ENCODE results near the gene KCNAB2.

The KCNAB2 gene

GRCh38 chr1:6103111-6103853 is 57.6 kb downstream of the KCNAB2 start:
- TF ChIP-seq FOXP2 (optimal IDR thresholded peaks at IDR 0.05; ENCODE audit: borderline replicate concordance, extremely low read depth, extremely low read length, insufficient read depth), result no peak
- no peak for TF ChIP-seq REST (IDR thresholded peaks at IDR 0.05; ENCODE audit: insufficient read depth in 1 of 2, low read depth in 2 of 2, low read length in 2 of 2)
- TF ChIP-seq SIN3A (IDR thresholded peaks at IDR 0.05; ENCODE audit: borderline replicate concordance, insufficient read depth, low read length), result no peak
- no peak for TF ChIP-seq POLR2AphosphoS5 (IDR thresholded peaks at IDR 0.05; ENCODE audit: low read depth, low read length)
- TF ChIP-seq TAF1 (IDR thresholded peaks at IDR 0.05; ENCODE audit: borderline replicate concordance, insufficient read depth, low read length), result no peak

DNA sequence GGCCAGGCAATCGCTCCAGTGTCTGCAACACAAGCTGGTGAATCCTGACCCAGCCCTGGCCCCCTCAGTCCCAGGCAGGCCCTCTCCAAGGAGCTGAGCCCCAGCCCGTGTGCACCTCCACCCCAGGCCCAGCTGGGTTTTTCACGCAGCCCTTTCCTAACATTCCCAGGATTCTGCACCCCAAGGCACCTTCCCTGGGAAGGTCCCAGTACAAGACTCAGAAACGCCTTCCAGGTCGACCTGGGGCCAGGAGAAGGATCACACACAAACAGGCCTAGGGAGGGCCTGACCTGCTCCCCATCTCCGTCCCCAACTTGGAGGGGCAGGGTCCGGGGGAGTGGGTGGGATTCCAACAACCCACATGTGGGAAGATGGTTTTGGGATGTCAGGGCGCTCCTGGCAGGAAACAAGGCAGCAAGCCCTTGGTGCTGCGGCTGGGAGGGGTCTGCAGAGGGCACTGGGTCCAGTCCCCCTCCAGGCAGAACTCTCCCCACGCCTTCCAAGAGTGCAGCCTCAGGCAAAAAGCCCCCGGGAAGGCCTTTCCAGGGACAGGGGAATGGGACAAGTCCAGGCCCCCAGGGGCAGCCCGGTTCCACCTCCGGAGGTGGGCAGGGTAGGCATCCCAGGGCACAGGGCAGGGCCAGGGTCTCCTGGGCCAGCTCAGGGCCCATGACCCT is 58.3 kb downstream of the KCNAB2 start:
- no peak for TF ChIP-seq TAF1 (IDR thresholded peaks at IDR 0.05; ENCODE audit: borderline replicate concordance, insufficient read depth, low read length)
- TF ChIP-seq SIN3A (IDR thresholded peaks at IDR 0.05; ENCODE audit: borderline replicate concordance, insufficient read depth, low read length), result no peak
- TF ChIP-seq POLR2AphosphoS5 (IDR thresholded peaks at IDR 0.05; ENCODE audit: low read depth, low read length), result no peak
- no peak for TF ChIP-seq REST (IDR thresholded peaks at IDR 0.05; ENCODE audit: insufficient read depth in 1 of 2, low read depth in 2 of 2, low read length in 2 of 2)
- no peak for TF ChIP-seq FOXP2 (optimal IDR thresholded peaks at IDR 0.05; ENCODE audit: borderline replicate concordance, extremely low read depth, extremely low read length, insufficient read depth)

GRCh38 chr1:6104631-6105030 is 58.9 kb downstream of the KCNAB2 start:
- no peak for TF ChIP-seq POLR2AphosphoS5 (IDR thresholded peaks at IDR 0.05; ENCODE audit: low read depth, low read length)
- no peak for TF ChIP-seq SIN3A (IDR thresholded peaks at IDR 0.05; ENCODE audit: borderline replicate concordance, insufficient read depth, low read length)
- no peak for TF ChIP-seq FOXP2 (optimal IDR thresholded peaks at IDR 0.05; ENCODE audit: borderline replicate concordance, extremely low read depth, extremely low read length, insufficient read depth)
- no peak for TF ChIP-seq TAF1 (IDR thresholded peaks at IDR 0.05; ENCODE audit: borderline replicate concordance, insufficient read depth, low read length)

- TF ChIP-seq SIN3A (IDR thresholded peaks at IDR 0.05; ENCODE audit: borderline replicate concordance, insufficient read depth, low read length) (no peak), FOXP2 (optimal IDR thresholded peaks at IDR 0.05; ENCODE audit: borderline replicate concordance, extremely low read depth, extremely low read length, insufficient read depth) (no peak), POLR2AphosphoS5 (IDR thresholded peaks at IDR 0.05; ENCODE audit: low read depth, low read length) (no peak), REST (IDR thresholded peaks at IDR 0.05; ENCODE audit: insufficient read depth in 1 of 2, low read depth in 2 of 2, low read length in 2 of 2) (no peak), TAF1 (IDR thresholded peaks at IDR 0.05; ENCODE audit: borderline replicate concordance, insufficient read depth, low read length) (no peak)
Observed at GRCh38 chr1:6105218-6105679, 59.6 kb downstream of the KCNAB2 start.

GRCh38 chr1:6105763-6106162 is 60.1 kb downstream of the KCNAB2 start:
- TF ChIP-seq SIN3A (IDR thresholded peaks at IDR 0.05; ENCODE audit: borderline replicate concordance, insufficient read depth, low read length) (no peak), REST (IDR thresholded peaks at IDR 0.05; ENCODE audit: insufficient read depth in 1 of 2, low read depth in 2 of 2, low read length in 2 of 2) (no peak), TAF1 (IDR thresholded peaks at IDR 0.05; ENCODE audit: borderline replicate concordance, insufficient read depth, low read length) (no peak), FOXP2 (optimal IDR thresholded peaks at IDR 0.05; ENCODE audit: borderline replicate concordance, extremely low read depth, extremely low read length, insufficient read depth) (no peak), POLR2AphosphoS5 (IDR thresholded peaks at IDR 0.05; ENCODE audit: low read depth, low read length) (no peak)

Measured in PFSK-1 (cell line).